CD14-positive monocyte (primary cell): ENCODE results near the gene GLT6D1. TPM values are rescaled to one million over a fixed set of nuclear protein-coding genes. Genes with fewer than 3 reads are reported as not detected.

Source experiments
- DNase-seq, 3 donors: peaks; one replicate each; pipeline ENCODE4 v3.0.0-alpha.2; 2011 to 2022
- H2AFZ ChIP-seq: 2 replicates; pipeline ENCODE4 v1.6.0; 2012; ENCODE audit warnings: mild to moderate bottlenecking, low read depth, low read length, inconsistent platforms; ENCODE audit not compliant: insufficient read depth, poor library complexity, severe bottlenecking
- H3K27ac ChIP-seq, 2 donors: 1 replicate in 1 of 2; 2 replicates in 1 of 2; pipeline ENCODE4 v1.5.1; 2012 to 2013; ENCODE audit warnings: low read length in 2 of 2, control low read depth in 1 of 2, inconsistent platforms in 1 of 2, low read depth in 1 of 2, mild to moderate bottlenecking in 1 of 2
- H3K27me3 ChIP-seq, 2 donors: one replicate each; pipeline versions ENCODE4 v1.6.0 to v1.6.1; 2011 to 2013; ENCODE audit warnings: low read length in 2 of 2; ENCODE audit not compliant: control insufficient read depth in 2 of 2, insufficient read depth in 2 of 2
- H3K36me3 ChIP-seq, 2 donors: replicated peaks in 1 of 2; 1 replicate in 1 of 2; 2 replicates in 1 of 2; pipeline versions ENCODE4 v1.5.1 to v1.6.1; 2012 to 2013; ENCODE audit warnings: low read length in 2 of 2, control low read depth in 1 of 2, inconsistent platforms in 1 of 2, mild to moderate bottlenecking in 1 of 2; ENCODE audit not compliant: insufficient read depth in 2 of 2, control insufficient read depth in 1 of 2
- H3K4me1 ChIP-seq, 2 donors: 1 replicate in 1 of 2; 2 replicates in 1 of 2; pipeline versions ENCODE4 v1.5.1 to v1.6.1; 2012 to 2013; ENCODE audit warnings: low read length in 2 of 2, control low read depth in 1 of 2, inconsistent platforms in 1 of 2, mild to moderate bottlenecking in 1 of 2, moderate library complexity in 1 of 2; ENCODE audit not compliant: insufficient read depth in 2 of 2, control insufficient read depth in 1 of 2
- H3K4me2 ChIP-seq: replicated peaks from 2 replicates; pipeline ENCODE3; 2012; ENCODE audit warnings: low read length, moderate library complexity, mild to moderate bottlenecking; ENCODE audit not compliant: poor library complexity, severe bottlenecking; ENCODE audit errors: extremely low read depth
- H3K4me3 ChIP-seq, 3 experiments: fragments of 200-600 bp in 1 of 3; sonication (generic) in 1 of 3; replicated peaks in 1 of 3; 1 replicate in 2 of 3; 2 replicates in 1 of 3; pipeline ENCODE4 v1.5.1; 2011 to 2013; ENCODE audit warnings: low read length in 3 of 3, mild to moderate bottlenecking in 3 of 3, control low read depth in 2 of 3, low read depth in 2 of 3, inconsistent platforms in 1 of 3, moderate library complexity in 1 of 3
- H3K79me2 ChIP-seq: 2 replicates; pipeline ENCODE4 v1.6.0; 2012; ENCODE audit warnings: mild to moderate bottlenecking, control low read depth, inconsistent platforms, low read length, moderate library complexity; ENCODE audit not compliant: insufficient read depth
- H3K9ac ChIP-seq: 2 replicates; pipeline ENCODE4 v1.6.0; 2017; ENCODE audit warnings: low read length, mild to moderate bottlenecking; ENCODE audit not compliant: insufficient read depth, poor library complexity, severe bottlenecking
- H3K9me3 ChIP-seq, 2 donors: replicated peaks in 1 of 2; 1 replicate in 1 of 2; 2 replicates in 1 of 2; pipeline versions ENCODE4 v1.5.1 to v1.6.1; 2012 to 2013; ENCODE audit warnings: low read length in 2 of 2, control low read depth in 1 of 2; ENCODE audit not compliant: control insufficient read depth in 1 of 2, insufficient read depth in 1 of 2
- H4K20me1 ChIP-seq: 2 replicates; pipeline ENCODE4 v1.6.0; 2012; ENCODE audit warnings: mild to moderate bottlenecking, low read length, control low read depth, moderate library complexity; ENCODE audit not compliant: insufficient read depth
- H3K27ac Mint-ChIP-seq, 7 donors: one replicate each; pipeline ENCODE4 v1.8.0; 2020; ENCODE audit warnings: mild to moderate bottlenecking in 7 of 7, mixed read lengths in 7 of 7, moderate library complexity in 6 of 7, inconsistent platforms in 2 of 7
- H3K27me3 Mint-ChIP-seq, 3 donors: one replicate each; pipeline ENCODE4 v1.8.0; 2021 to 2022; ENCODE audit warnings: low read depth in 3 of 3, mild to moderate bottlenecking in 3 of 3, mixed read lengths in 3 of 3, moderate library complexity in 3 of 3, inconsistent platforms in 1 of 3
- H3K36me3 Mint-ChIP-seq, 2 donors: one replicate each; pipeline ENCODE4 v1.8.0; 2020; ENCODE audit warnings: mixed read lengths in 2 of 2, inconsistent platforms in 1 of 2, mild to moderate bottlenecking in 1 of 2
- H3K4me1 Mint-ChIP-seq: one replicate; pipeline ENCODE4 v1.8.0; 2020; ENCODE audit warnings: mild to moderate bottlenecking, mixed read lengths
- H3K4me3 Mint-ChIP-seq, 2 donors: one replicate each; pipeline ENCODE4 v1.8.0; 2020; ENCODE audit warnings: mild to moderate bottlenecking in 2 of 2, mixed read lengths in 2 of 2, moderate library complexity in 1 of 2
- H3K9me3 Mint-ChIP-seq, 7 donors: one replicate each; pipeline ENCODE4 v1.8.0; 2020 to 2022; ENCODE audit warnings: mixed read lengths in 7 of 7, mild to moderate bottlenecking in 6 of 7, moderate library complexity in 6 of 7, inconsistent platforms in 2 of 7
- CTCF ChIP-seq: fragments of 200-600 bp; IDR thresholded peaks from one replicate; pipeline ENCODE4 v1.8.0; 2022; ENCODE audit warnings: antibody characterized with exemption, mild to moderate bottlenecking
- WGBS: methylation state at CpG from one replicate; pipeline ENCODE4 v1.1.5; 2013; ENCODE audit warnings: missing lambda C conversion rate; ENCODE audit not compliant: insufficient coverage; 5-methylcytosine and 5-hydroxymethylcytosine counted together
- intact Hi-C, 2 donors: fragments of 100-400 bp; cut with micrococcal nuclease; formaldehyde crosslinking; loops; one replicate each; pipeline versions ENCODE4 v1.15.0 to v1.15.1; 2023
- polyA plus RNA-seq, 3 donors: library from polyadenylated mRNA; depleted of rRNA in 1 of 3; unstranded in 2 of 3; stranded (reverse) in 1 of 3; fragments of 300-500 nt in 2 of 3; fragments of >200 nt in 1 of 3; fragmentation: Illumina TruSeq in 2 of 3; gene quantifications; 1 replicate in 2 of 3; 2 replicates in 1 of 3; pipeline ENCODE4 v1.2.3, GENCODE V29; 2012 to 2021

Gene GLT6D1
- polyA plus RNA-seq, 3 donors, result not detected

- intact Hi-C loops, result no loop called here
- no peak for DNase-seq
- H3K27me3 Mint-ChIP-seq, result no peaks in the 10 kb centered on the region
Measured at GRCh38 chr9:135683401-135684034, 44.2 kb upstream of the GLT6D1 start.

DNA sequence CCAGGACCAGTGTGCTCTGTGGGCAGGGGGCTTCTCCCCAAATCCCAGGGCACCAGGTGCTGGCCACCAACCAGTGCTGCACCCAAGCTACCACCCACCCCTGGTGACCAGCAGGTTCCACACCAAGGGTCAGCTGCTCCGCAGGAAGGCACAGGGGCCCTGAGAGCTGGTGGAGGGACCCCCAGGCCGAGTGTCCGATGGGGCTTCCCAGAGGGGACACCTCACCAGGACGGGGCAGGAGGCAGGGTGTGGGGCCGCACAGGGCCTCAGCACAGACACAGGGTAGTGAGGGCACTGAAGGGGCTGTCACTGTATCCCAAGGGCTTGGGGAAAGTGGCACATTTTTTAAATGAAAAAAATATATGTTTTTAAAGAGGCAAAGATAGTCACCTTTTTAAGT is 41.8 kb upstream of the GLT6D1 start:
- Mint-ChIP-seq H3K27me3 (peaks cover 0 to 1% (median 0%) of the 10 kb centered on the region in 3 donors), H3K4me3 (no peak overlapping the region), H3K9me3 (peaks cover 0 to 2% (median 0%) of the 10 kb centered on the region in 7 donors), H3K36me3 (no peaks in the 10 kb centered on the region), H3K4me1 (no peaks in the 10 kb centered on the region), H3K27ac (no peak overlapping the region)
- Histone ChIP-seq H3K4me2 (no peak overlapping the region), H3K4me3 (no peak overlapping the region), H3K27ac (no peak overlapping the region), H3K27me3 (no peaks in the 10 kb centered on the region), H3K36me3 (no peaks in the 10 kb centered on the region), H3K79me2 (no peaks in the 10 kb centered on the region), H3K4me1 (no peaks in the 10 kb centered on the region), H3K9ac (no peak overlapping the region), H4K20me1 (no peaks in the 10 kb centered on the region), H2AFZ (no peak overlapping the region), H3K9me3 (no peaks in the 10 kb centered on the region)
- TF ChIP-seq CTCF, result no peak
- 91% methylated on average over 5 of the region's 5 CpGs for WGBS
- DNase-seq, result no peak
- intact Hi-C loops, result no loop called here

More at GRCh38 chr9:135683401-135684034, 44.2 kb upstream of the GLT6D1 start:
- no peaks in the 10 kb centered on the region for H4K20me1 ChIP-seq
- H3K27ac Mint-ChIP-seq, result no peak overlapping the region
- H3K27me3 ChIP-seq, result no peaks in the 10 kb centered on the region
- WGBS, result 91% methylated on average over 9 of the region's 15 CpGs
- H3K27ac ChIP-seq, result no peak overlapping the region
- no peak for TF ChIP-seq CTCF
- no peak overlapping the region for H3K4me3 Mint-ChIP-seq
- no peaks in the 10 kb centered on the region for H3K36me3 ChIP-seq
- H3K4me3 ChIP-seq, result no peak overlapping the region
- no peaks in the 10 kb centered on the region for H3K4me1 ChIP-seq
- H3K4me2 ChIP-seq, result no peak overlapping the region
- H2AFZ ChIP-seq, result no peak overlapping the region
- H3K36me3 Mint-ChIP-seq, result no peaks in the 10 kb centered on the region
- no peaks in the 10 kb centered on the region for H3K4me1 Mint-ChIP-seq
- H3K9me3 Mint-ChIP-seq, result peaks cover 0 to 2% (median 0%) of the 10 kb centered on the region in 7 donors
- no peak overlapping the region for H3K9ac ChIP-seq
- H3K79me2 ChIP-seq, result no peaks in the 10 kb centered on the region
- no peaks in the 10 kb centered on the region for H3K9me3 ChIP-seq
